H1 (cell line): ENCODE results near the gene TLR10.

Experiments
- ASH2L ChIP-seq: fragments of 200-600, 300-600 bp; sonication (generic); IDR thresholded peaks from one replicate; pipeline ENCODE4 v1.7.1; 2017; ENCODE audit warnings: low read length
- EZH2 ChIP-seq: fragments of 200-600 bp; sonication (generic); IDR thresholded peaks from 2 replicates; pipeline ENCODE4 v1.7.1; 2012; ENCODE audit warnings: low read depth, mild to moderate bottlenecking, moderate library complexity, low read length, inconsistent platforms; ENCODE audit not compliant: severe bottlenecking
- TAF1 ChIP-seq: IDR thresholded peaks from 2 replicates; pipeline ENCODE4 v1.6.1; 2011; ENCODE audit warnings: mild to moderate bottlenecking, low read depth, low read length
- TF ChIP-seq, protein P1 (sequence below), 3 experiments: IDR thresholded peaks; 1 replicate in 2 of 3; 2 replicates in 1 of 3; pipeline versions ENCODE4 v1.5.1 to v1.6.1; 2011; ENCODE audit warnings: low read length in 3 of 3, mild to moderate bottlenecking in 3 of 3, inconsistent platforms in 2 of 3, low read depth in 1 of 3, moderate library complexity in 1 of 3; ENCODE audit not compliant: insufficient read depth in 1 of 3; ENCODE audit errors: control extremely low read depth in 1 of 3

- TF ChIP-seq ASH2L (no peak), EZH2 (no peak), TAF1 (no peak)
- TF ChIP-seq, protein P1, sequence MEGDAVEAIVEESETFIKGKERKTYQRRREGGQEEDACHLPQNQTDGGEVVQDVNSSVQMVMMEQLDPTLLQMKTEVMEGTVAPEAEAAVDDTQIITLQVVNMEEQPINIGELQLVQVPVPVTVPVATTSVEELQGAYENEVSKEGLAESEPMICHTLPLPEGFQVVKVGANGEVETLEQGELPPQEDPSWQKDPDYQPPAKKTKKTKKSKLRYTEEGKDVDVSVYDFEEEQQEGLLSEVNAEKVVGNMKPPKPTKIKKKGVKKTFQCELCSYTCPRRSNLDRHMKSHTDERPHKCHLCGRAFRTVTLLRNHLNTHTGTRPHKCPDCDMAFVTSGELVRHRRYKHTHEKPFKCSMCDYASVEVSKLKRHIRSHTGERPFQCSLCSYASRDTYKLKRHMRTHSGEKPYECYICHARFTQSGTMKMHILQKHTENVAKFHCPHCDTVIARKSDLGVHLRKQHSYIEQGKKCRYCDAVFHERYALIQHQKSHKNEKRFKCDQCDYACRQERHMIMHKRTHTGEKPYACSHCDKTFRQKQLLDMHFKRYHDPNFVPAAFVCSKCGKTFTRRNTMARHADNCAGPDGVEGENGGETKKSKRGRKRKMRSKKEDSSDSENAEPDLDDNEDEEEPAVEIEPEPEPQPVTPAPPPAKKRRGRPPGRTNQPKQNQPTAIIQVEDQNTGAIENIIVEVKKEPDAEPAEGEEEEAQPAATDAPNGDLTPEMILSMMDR (IDR thresholded peaks at IDR 0.05; ENCODE audit: control extremely low read depth in 1 of 3, insufficient read depth in 1 of 3, low read depth in 1 of 3, low read length in 3 of 3) = no peak
Measured at GRCh38 chr4:38822748-38823303, 40.0 kb upstream of the TLR10 start.
